Ovary (tissue), 3 donors: ENCODE measurements around the gene STARD8.

Experiments used
- CTCF ChIP-seq, 3 donors: fragments of 450-650 bp in 2 of 3; fragments of 200-600 bp in 1 of 3; IDR thresholded peaks; one replicate each; pipeline versions ENCODE4 v1.5.1 to v1.8.0; 2016 to 2022; ENCODE audit warnings: antibody characterized with exemption in 3 of 3, mild to moderate bottlenecking in 1 of 3
- POLR2A ChIP-seq: fragments of 450-650 bp; IDR thresholded peaks from one replicate; pipeline ENCODE4 v1.6.1; 2017; ENCODE audit warnings: antibody characterized with exemption, mild to moderate bottlenecking, moderate library complexity
- donor health status: DM: no; HTN: no; CAD: no.

GRCh38 chrX:68743754-68744153, 96.3 kb downstream of the STARD8 start:
- no peak for TF ChIP-seq CTCF (IDR thresholded peaks at IDR 0.05)
- no peak for TF ChIP-seq POLR2A
